NCI-H2227 treated with DMSO at 0.1 percent for 48 hours (cell line): ENCODE measurements around the gene FAF2.
A peak's percentile ranks its signal among the peaks of the same experiment; 100 is the strongest.

Experiments used
- DNase-seq: peaks from one replicate; lab custom pipeline; 2025; lab: John Stamatoyannopoulos, UW

FAF2 gene

GRCh38 chr5:176530983-176531901, 83.1 kb downstream of the FAF2 start:
- peak; percentile 7 for DNase-seq

- DNase-seq = no peak
Observed at GRCh38 chr5:176531902-176532493, 83.8 kb downstream of the FAF2 start.

GRCh38 chr5:176532795-176533194, 84.6 kb downstream of the FAF2 start:
- no peak for DNase-seq

- DNase-seq = no peak
Observed at GRCh38 chr5:176533390-176533789, 85.2 kb downstream of the FAF2 start.

- no peak for DNase-seq
Observed at GRCh38 chr5:176533894-176534611, 85.9 kb downstream of the FAF2 start.

- no peak for DNase-seq
Observed at GRCh38 chr5:176534640-176535039, 86.5 kb downstream of the FAF2 start.

- no peak for DNase-seq
Observed at GRCh38 chr5:176535101-176535663, 87.0 kb downstream of the FAF2 start.

- DNase-seq = no peak
Observed at GRCh38 chr5:176535664-176536131, 87.5 kb downstream of the FAF2 start.

- DNase-seq = peak; percentile 55
Observed at GRCh38 chr5:176536132-176536901, 88.1 kb downstream of the FAF2 start.

GRCh38 chr5:176536902-176537553, 88.8 kb downstream of the FAF2 start, which contains the start of gene RNF44:
Gene RNF44, minus strand, starts transcription at chr5:176537402. Its CDS starts 4,930 bp downstream, at chr5:176532472.
- peak; percentile 89 for DNase-seq

- DNase-seq = peak; percentile 95
Observed at GRCh38 chr5:176537554-176538229, 89.5 kb downstream of the FAF2 start.

- no peak for DNase-seq
Observed at GRCh38 chr5:176538230-176538988, 90.2 kb downstream of the FAF2 start.

GRCh38 chr5:176538989-176539384, 90.8 kb downstream of the FAF2 start:
- DNase-seq = no peak

GRCh38 chr5:176540476-176540899, 92.3 kb downstream of the FAF2 start:
- DNase-seq = no peak

GRCh38 chr5:176540956-176541337, 92.8 kb downstream of the FAF2 start:
- DNase-seq = no peak

GRCh38 chr5:176541338-176542134, 93.4 kb downstream of the FAF2 start:
- DNase-seq = peak; percentile 27

GRCh38 chr5:176542135-176542595, 94.0 kb downstream of the FAF2 start:
- no peak for DNase-seq

GRCh38 chr5:176542596-176543427, 94.6 kb downstream of the FAF2 start:
- DNase-seq = no peak
